Neutrophil (primary cell): ENCODE measurements around the gene PACSIN1.

Source experiments
- H3K27ac ChIP-seq: fragments of 200-600 bp; sonication (generic); 2 replicates; pipeline ENCODE4 v1.5.1; 2016; ENCODE audit warnings: mild to moderate bottlenecking, moderate library complexity
- H3K27me3 ChIP-seq: fragments of 200-600 bp; sonication (generic); 2 replicates; pipeline ENCODE4 v1.6.0; 2016; ENCODE audit warnings: mild to moderate bottlenecking
- H3K36me3 ChIP-seq: fragments of 200-600 bp; sonication (generic); 2 replicates; pipeline ENCODE4 v1.5.1; 2017
- H3K4me1 ChIP-seq, 2 experiments: fragments of 200-600 bp in 1 of 2; sonication (generic) in 1 of 2; 1 replicate in 1 of 2; 2 replicates in 1 of 2; pipeline versions ENCODE4 v1.5.1 to v1.6.1; 2013 to 2016; ENCODE audit warnings: low read depth in 1 of 2, low read length in 1 of 2, mild to moderate bottlenecking in 1 of 2, moderate library complexity in 1 of 2; ENCODE audit not compliant: control insufficient read depth in 1 of 2, insufficient read depth in 1 of 2
- H3K4me3 ChIP-seq, 2 experiments: fragments of 200-600 bp in 1 of 2; sonication (generic) in 1 of 2; 1 replicate in 1 of 2; 2 replicates in 1 of 2; pipeline ENCODE4 v1.5.1; 2013 to 2016; ENCODE audit warnings: low read depth in 1 of 2, low read length in 1 of 2, mild to moderate bottlenecking in 1 of 2, moderate library complexity in 1 of 2
- H3K9me3 ChIP-seq: fragments of 200-600 bp; sonication (generic); 2 replicates; pipeline ENCODE4 v1.5.1; 2016
- CTCF ChIP-seq: fragments of 200-600 bp; sonication (generic); IDR thresholded peaks from 2 replicates; pipeline ENCODE4 v1.5.1; 2016; ENCODE audit warnings: antibody characterized with exemption

The PACSIN1 gene

GRCh38 chr6:34556031-34556471 lies 90.2 kb downstream of the PACSIN1 start, which contains the start of gene SPDEF:
Gene SPDEF, minus strand, starts transcription at chr6:34556329. Its CDS starts 11,874 bp downstream, at chr6:34544455.
- no peaks in the 10 kb centered on the region for H3K4me1 ChIP-seq
- H3K36me3 ChIP-seq: no peaks in the 10 kb centered on the region
- H3K27me3 ChIP-seq: peaks cover 9% of the 10 kb centered on the region
- no peaks in the 10 kb centered on the region for H3K9me3 ChIP-seq
- no peak within 1 kb of the TSS for H3K4me3 ChIP-seq
- H3K27ac ChIP-seq: no peak within 1 kb of the TSS
- TF ChIP-seq CTCF: no peak

- no peak for TF ChIP-seq CTCF
- no peaks in the 10 kb centered on the region for H3K36me3 ChIP-seq
- H3K27ac ChIP-seq: no peak overlapping the region
- peaks cover 9% of the 10 kb centered on the region for H3K27me3 ChIP-seq
- H3K4me3 ChIP-seq: no peak overlapping the region
- no peaks in the 10 kb centered on the region for H3K9me3 ChIP-seq
- no peaks in the 10 kb centered on the region for H3K4me1 ChIP-seq
Observed at GRCh38 chr6:34556493-34556892, 90.6 kb downstream of the PACSIN1 start.

- TF ChIP-seq CTCF: no peak
- Histone ChIP-seq H3K4me1 (no peaks in the 10 kb centered on the region), H3K9me3 (no peaks in the 10 kb centered on the region), H3K4me3 (no peak overlapping the region), H3K27ac (no peak overlapping the region), H3K27me3 (peaks cover 9% of the 10 kb centered on the region), H3K36me3 (no peaks in the 10 kb centered on the region)
Observed at GRCh38 chr6:34557228-34557627, 91.4 kb downstream of the PACSIN1 start.

- no peak for TF ChIP-seq CTCF
- peaks cover 8% of the 10 kb centered on the region for H3K27me3 ChIP-seq
- no peak overlapping the region for H3K27ac ChIP-seq
- H3K4me1 ChIP-seq: no peaks in the 10 kb centered on the region
- H3K9me3 ChIP-seq: no peaks in the 10 kb centered on the region
- H3K36me3 ChIP-seq: no peaks in the 10 kb centered on the region
- no peak overlapping the region for H3K4me3 ChIP-seq
Observed at GRCh38 chr6:34558172-34558714, 92.4 kb downstream of the PACSIN1 start.

GRCh38 chr6:34559651-34560365 lies 93.9 kb downstream of the PACSIN1 start:
- H3K36me3 ChIP-seq: no peaks in the 10 kb centered on the region
- no peaks in the 10 kb centered on the region for H3K4me1 ChIP-seq
- H3K27ac ChIP-seq: no peak overlapping the region
- no peak overlapping the region for H3K4me3 ChIP-seq
- H3K27me3 ChIP-seq: no peaks in the 10 kb centered on the region
- H3K9me3 ChIP-seq: no peaks in the 10 kb centered on the region
- TF ChIP-seq CTCF: no peak
